Keratinocyte (primary cell): ENCODE results near the gene CFAP57.

Experiments used
- CTCF ChIP-seq, 3 experiments: IDR thresholded peaks in 1 of 3; conservative IDR thresholded peaks in 1 of 3; optimal IDR thresholded peaks in 1 of 3; 2 replicates in 2 of 3; 3 replicates in 1 of 3; pipeline versions ENCODE3 to v1.5.1; 2011; ENCODE audit warnings: low read length in 3 of 3, mild to moderate bottlenecking in 3 of 3, moderate library complexity in 2 of 3, control low read depth in 1 of 3, inconsistent platforms in 1 of 3; ENCODE audit not compliant: insufficient read depth in 2 of 3; ENCODE audit errors: extremely low read depth in 1 of 3
- EZH2 ChIP-seq: IDR thresholded peaks from one replicate; pipeline ENCODE4 v1.6.1; 2012; ENCODE audit warnings: inconsistent platforms, mild to moderate bottlenecking, low read length, moderate library complexity

DNA sequence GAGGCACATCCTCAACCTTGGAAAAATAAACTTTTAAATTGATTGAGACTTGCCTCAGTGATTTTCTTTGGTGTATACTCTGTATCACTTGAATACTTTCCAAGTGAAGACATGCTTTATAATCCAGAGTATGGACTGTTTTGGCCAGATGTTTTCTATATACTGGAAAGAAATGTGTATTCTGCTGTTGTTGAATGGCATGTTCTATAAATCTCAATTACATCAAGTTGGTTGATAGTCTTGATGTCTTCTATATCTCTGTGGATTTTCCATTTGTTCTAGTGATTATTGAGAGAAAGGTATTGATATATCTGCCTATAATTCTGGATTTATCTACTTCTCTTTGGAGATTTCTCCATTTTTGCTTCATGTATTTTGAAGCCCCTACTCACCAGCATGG, 37.5 kb upstream of the CFAP57 start:
- TF ChIP-seq CTCF (optimal IDR thresholded peaks at IDR 0.05 in 1 of 3, IDR thresholded peaks at IDR 0.05 in 1 of 3, conservative IDR thresholded peaks at IDR 0.05 in 1 of 3; ENCODE audit: extremely low read depth in 1 of 3, insufficient read depth in 2 of 3, low read length in 3 of 3) (no peak), EZH2 (no peak)
